Pericardium fibroblast (primary cell): ENCODE data around the gene ANO4. TPM values are rescaled to one million over a fixed set of nuclear protein-coding genes. Genes with fewer than 3 reads are reported as not detected.

Experiments used
- total RNA-seq: library from RNA; depleted of rRNA; stranded (reverse); fragments of >200 nt; gene quantifications from 2 replicates; pipeline ENCODE4 v1.2.3, GENCODE V29; 2015

The ANO4 gene
- total RNA-seq = 4.0 and 4.4 TPM in 2 replicates

DNA sequence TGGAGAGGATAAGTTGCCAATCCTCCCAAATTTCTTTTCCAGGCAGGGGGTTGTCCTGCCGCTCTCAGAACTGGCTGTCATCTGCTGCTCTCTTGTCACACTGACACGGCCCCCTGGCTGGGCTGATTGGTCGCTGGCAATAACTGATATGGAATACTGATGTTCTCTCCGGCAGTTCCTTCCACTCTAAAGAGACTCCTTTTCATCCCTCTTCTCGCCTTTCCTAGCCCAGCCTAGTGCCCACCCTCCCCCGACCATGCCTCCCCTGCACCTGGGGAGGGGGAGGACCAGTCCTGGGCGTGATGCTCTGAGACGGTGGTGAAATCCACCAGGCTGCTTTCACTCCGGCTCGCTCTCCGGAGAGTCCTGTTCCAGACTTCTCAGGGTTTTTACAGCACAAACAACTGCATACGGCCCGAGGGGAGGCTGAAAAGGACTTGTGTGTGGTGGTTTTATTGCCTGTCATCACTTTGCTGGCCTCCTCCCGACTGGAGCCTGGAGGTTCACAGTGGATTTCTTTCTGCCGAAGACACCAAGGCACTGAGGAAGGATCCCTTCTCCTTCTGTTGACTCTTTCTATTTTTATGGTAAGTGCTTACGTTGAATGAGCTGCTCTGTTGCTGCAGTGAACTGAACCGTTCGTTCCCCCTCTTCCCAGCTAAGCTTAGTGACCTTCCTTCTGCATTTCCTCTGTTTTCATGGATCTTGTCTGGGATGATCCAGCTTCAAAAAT, at the start of gene ANO4:
TSS of gene ANO4 (plus strand) at position 336 of the 733 bp plus-strand sequence. CDS start 107,010 bp downstream, outside the sequence.

Other genes starting within 250 kb of the ANO4 start
- 1.3 and 3.1 TPM in 2 replicates for gene GAS2L3, start 221.1 kb upstream of the ANO4 start, total RNA-seq